Midbrain (tissue), 1 donor: Measurements from ENCODE around the gene CEP70.
A peak's percentile ranks its signal among the peaks of the same experiment; 100 is the strongest.
"Not testable (repeated sequence)": the region's sequence is repeated elsewhere in the genome, so short reads cannot be mapped to it uniquely, and the experiment has no call there.

ENCODE experiments used
- DNase-seq: peaks from one replicate; lab custom pipeline; 2025; lab: John Stamatoyannopoulos, UW

Gene CEP70

DNA sequence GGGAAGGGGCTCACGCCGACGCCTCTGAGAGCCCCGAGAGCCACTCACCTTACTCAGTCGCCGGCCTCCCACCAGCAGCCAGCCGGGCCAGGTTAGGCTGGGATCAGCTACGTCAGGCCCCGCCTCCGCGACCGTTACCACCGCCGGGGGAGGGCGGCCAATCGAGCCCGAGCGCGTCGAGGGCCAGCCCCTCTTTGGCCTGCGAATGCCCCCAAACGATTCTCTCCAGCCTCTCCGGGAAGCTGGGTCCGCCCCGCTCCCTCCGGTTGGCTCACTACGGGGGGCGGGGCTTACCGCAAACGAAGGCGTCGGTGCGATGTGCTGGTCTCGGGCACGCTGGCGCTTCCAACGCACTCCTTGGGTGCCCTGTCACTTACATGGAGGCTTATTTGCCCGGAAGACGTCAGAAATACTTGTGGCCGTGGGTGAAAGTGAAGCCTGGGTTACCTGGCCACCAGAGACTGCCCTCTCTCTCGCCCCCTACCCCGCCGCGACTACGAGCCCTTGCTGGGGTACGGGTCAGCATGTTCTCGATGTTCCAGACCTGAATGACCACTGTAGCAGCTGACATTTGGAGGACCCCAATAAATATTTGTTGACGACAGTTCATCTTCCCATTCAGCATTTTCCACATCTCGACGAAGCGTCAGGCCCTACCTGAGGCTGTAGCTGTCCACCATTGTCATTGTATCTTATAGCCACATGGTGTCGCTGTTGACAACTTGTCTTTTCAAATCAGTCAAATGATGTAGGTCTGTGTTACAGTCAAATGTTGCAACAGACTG lies at the start of gene CEP70:
Gene CEP70 (minus strand): TSS at position 111 of the 785 bp plus-strand sequence. CDS start 21,333 bp downstream, outside the sequence.
- DNase-seq = no peak

GRCh38 chr3:138642927-138643253 lies 48.8 kb upstream of the CEP70 start:
- DNase-seq = no peak

GRCh38 chr3:138642226-138642926 lies 48.3 kb upstream of the CEP70 start:
- no peak for DNase-seq

- DNase-seq = no peak
Measured at GRCh38 chr3:138640537-138640936, 46.5 kb upstream of the CEP70 start.

GRCh38 chr3:138638641-138639040 lies 44.6 kb upstream of the CEP70 start:
- DNase-seq = no peak

- DNase-seq = no peak
Measured at GRCh38 chr3:138629526-138629925, 35.5 kb upstream of the CEP70 start.

DNA sequence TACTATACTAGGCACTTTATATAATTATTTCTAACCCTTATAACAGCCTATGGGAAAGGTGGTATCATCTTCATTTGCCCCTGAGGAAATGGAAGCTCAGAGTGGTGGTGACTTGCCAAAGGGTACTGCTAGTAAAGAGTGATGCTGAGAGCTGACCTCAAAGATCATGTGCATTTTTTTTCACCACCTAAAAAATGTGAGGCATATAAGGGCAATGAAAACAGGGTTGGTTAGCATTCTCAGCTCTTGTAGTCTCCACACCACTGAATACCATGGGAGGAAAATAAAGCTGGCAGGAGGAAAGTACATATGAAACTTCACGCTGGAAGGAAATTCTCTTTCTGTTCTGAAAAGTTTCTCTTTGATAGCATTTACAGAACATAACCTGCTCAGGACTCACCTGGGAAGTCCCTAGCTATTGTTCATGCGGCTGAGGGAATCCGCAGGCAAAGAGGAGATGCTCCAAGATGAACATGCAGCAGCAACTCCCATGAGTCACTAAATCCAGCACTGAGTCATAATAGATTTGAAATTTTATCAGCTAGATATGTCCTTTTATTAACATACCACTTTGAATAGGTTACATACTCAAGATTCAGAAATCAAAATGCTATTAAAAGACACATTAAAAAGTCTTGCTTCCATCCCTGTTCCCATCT lies 31.8 kb upstream of the CEP70 start:
- DNase-seq = no peak

- DNase-seq = no peak
Measured at GRCh38 chr3:138624518-138624917, 30.5 kb upstream of the CEP70 start.

DNA sequence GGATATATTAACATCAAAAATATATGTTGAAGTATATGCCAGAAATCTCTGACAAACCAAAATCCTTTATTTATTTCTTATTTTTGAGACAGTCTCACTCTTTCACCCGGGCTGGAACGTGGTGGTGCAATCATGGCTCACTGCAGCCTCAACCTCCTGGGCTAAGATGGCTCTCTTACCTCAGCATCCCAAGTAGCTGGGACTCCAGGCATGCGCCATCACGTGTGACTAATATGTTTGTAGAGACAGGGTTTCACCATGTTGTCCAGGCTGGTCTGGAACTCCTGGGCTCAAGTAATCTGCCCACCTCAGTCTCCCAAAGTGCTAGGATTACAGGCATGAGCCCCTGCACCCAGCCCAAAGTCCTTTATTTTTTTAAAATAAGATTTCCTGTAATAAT lies 26.4 kb upstream of the CEP70 start:
- no peak for DNase-seq

DNA sequence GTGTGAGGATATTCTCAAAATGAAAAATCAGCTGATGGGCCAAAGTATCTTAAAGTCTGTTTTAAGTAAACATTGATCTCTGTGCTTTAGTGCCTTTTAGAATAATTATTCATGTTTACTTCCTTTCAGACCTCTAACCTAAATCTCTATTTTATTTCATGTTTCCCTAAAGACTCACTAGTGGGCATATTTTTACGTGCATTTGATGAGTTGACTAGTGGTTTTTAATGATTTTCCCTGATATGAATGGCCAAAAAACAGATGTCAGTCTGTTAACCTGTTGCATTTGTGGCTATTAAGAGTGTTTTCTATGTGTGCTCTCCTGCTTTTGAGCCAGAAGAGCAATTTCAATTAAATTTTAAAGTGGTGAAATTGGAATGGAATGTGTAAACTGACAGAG lies 21.4 kb upstream of the CEP70 start:
- DNase-seq = no peak

DNA sequence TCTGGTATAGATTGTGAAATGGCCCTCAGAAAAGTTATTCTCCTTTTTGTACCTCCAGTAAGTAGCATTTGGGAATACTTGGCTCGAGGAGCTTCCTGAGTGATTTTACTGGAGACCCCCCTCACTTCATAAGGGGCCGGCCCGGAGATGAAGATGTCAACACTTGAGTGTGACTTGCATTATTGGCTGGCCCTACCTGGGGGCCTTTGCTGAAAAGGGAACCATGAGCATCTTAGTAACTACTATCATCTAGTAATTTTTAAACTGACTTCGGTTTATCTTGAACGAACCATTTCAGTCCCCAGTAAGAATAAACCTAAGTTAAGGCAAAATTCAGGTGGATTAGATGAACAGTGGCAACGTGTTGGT lies 15.8 kb upstream of the CEP70 start:
- no peak for DNase-seq

DNA sequence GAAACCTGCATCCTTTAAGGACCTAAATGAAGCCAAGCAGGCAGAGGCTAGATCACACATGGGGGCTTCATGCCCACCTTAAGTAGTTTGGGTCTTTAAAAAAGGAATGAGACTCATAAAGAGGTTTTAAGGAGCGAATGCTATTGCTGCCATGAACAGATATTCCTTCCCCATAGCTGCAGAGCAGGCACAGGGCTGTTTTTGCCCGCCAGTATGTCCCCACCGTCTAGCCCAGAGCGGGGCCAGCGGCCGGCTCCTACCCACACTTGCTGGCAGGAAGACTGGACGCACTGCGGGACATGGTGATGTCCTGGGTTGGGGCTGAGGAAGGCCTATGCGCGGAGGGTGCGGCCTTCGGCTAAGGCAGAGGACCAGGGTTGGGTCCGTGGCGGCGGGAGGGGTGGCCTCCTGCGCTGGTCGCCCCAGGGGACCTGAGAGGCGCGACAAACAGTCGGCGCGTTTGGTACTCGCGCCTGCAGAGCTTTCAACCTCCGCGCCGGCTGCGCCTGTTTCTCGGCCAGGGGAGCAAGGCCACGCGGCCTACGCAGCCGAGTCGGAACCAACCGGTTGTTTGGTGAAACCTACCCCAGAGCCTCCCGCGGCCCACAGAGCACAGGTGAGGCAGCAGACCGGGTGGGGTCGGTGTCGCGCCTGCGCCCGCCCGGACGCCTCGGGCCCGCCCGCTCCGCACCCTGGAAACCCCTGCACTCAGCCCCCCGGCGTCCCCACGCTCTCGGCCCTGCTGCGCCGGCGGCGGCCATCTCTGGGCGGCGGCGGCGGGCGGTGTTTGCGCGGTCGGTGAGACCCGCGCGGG lies 14.5 kb upstream of the CEP70 start, which contains the start of gene FAIM:
Gene FAIM (plus strand): TSS at position 450 of the 814 bp plus-strand sequence. CDS start 10,956 bp downstream, outside the sequence.
- peak; percentile 56 for DNase-seq

- not testable (repeated sequence) for DNase-seq
Measured at GRCh38 chr3:138604106-138604595, 10.1 kb upstream of the CEP70 start.

- not testable (repeated sequence) for DNase-seq
Measured at GRCh38 chr3:138601661-138602060, 7.6 kb upstream of the CEP70 start.

DNA sequence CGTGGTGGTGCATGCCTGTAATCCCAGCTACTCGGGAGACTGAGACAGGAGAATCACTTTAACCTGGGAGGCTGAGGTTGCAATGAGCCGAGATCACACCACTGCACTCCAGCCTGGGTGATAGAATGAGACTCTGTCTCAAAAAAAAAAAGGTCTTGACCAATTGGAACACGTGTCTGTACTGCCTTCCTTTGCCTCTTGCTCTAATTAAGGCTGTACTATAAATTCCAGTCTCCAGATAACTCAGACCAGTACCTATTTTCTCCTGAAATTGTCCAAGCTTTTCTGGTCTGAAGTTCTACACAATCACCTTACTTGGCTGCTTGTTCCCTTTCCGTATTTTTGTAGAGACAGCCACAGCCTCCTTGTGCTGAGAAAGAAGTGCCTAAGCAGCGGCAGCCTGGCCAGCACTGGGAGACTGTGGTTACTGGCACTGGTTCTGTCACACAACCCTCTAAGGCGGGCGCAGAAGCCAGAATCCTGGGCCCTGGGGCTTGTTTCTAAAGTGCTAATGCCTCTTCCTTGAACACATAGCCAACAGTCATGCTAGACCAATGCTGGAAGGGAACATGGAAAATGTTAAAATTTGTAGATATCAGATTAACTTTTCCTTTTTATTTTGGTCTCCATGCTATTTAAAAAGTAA lies 6.2 kb upstream of the CEP70 start:
- no peak for DNase-seq

- no peak for DNase-seq
Measured at GRCh38 chr3:138598534-138598933, 4.5 kb upstream of the CEP70 start.

- not testable (repeated sequence) for DNase-seq
Measured at GRCh38 chr3:138597186-138597976, 3.3 kb upstream of the CEP70 start.

DNA sequence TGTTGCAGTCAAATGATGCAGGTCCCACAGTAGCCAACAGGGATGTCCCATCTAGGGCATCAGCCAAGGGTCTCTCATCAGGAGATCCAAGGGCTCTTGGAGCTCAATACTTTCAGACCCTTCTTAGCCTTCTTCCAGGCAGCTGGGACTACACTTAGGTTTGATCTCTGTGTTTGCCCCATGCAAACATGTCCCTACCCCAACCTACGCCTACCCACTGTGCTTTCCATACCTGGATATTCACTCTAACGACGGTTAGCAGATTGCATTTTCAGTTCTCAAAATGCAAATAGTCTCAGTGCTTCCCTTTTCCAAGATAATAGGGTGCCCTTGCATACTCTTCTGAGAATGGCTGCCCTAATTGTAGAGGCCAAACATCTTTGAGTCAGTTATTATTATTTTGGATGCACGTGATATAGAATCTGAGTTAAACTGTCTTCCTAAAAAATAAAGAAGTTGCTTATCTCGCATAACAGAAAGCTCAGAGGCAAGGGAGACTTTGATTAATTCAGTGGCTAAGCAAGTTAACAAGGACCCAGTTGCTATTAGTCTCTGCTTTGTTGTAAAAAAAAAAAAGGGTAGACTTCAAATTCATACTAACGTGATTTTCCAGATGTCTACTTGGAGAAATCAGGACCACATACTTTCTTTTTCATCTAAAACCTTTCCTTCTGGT lies 1.0 kb upstream of the CEP70 start:
- DNase-seq = no peak

DNA sequence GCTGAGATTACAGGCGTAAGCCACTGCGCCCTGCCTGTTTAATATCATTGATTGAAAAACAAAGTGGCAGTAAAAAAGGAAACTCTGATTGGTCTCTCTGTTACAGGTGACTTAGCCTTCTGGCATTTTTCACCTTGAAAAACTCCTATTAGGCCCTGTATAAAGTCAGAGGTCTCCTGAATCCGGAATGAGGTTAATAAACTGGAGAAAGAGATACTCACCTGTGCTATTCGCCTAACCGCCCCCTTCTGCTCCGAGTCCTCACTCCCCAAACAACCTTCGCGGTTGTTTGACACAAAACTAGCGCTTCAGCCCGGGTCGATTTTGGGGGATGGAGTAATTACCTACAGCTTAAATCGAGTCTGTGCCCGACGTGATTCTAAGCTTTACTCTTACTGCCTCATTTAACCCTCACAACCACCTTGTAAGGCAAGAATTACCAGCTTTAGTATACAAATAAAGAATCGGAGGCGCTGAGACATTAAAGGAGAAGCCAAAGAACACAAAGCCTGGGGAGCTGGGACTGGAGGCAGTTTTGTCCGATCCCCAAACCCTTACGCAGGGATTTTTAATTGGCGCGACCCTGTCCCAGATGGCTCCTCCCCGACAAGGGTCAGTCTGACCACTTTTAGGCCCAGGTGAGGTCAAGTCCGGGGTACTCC lies 441 bp downstream of the CEP70 start:
- DNase-seq = no peak
